CD4-positive, alpha-beta T cell treated with Interleukin-1 beta for 1 hour (primary cell): ENCODE measurements around the gene LUZP2.
"Not testable (repeated sequence)": the region's sequence is repeated elsewhere in the genome, so short reads cannot be mapped to it uniquely, and the experiment has no call there.

Experiments used
- DNase-seq, 2 donors: peaks; one replicate each; pipeline ENCODE4 v3.0.0-alpha.2; 2020 to 2022

LUZP2 gene

DNA sequence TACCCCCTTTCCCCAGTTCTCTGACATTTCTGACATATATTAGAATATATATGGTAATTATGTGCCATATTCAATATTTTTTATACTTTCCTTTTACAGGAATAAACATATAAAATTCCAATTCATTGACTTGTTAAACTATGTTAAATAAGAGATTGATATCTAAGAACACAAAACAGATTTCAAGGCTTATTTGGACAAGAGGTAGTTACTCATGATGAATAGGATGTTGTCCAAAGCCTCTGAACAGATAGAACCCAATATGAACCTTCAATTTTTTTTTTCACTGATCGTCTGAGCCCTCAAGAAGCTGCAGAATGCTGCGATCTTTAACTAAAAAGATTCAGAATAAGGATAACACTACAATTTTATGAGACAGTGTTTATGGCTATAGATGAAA lies 340.3 kb downstream of the LUZP2 start:
- no peak for DNase-seq

GRCh38 chr11:24842308-24842707 lies 345.5 kb downstream of the LUZP2 start:
- DNase-seq, result no peak

GRCh38 chr11:24844406-24844805 lies 347.6 kb downstream of the LUZP2 start:
- no peak for DNase-seq

DNA sequence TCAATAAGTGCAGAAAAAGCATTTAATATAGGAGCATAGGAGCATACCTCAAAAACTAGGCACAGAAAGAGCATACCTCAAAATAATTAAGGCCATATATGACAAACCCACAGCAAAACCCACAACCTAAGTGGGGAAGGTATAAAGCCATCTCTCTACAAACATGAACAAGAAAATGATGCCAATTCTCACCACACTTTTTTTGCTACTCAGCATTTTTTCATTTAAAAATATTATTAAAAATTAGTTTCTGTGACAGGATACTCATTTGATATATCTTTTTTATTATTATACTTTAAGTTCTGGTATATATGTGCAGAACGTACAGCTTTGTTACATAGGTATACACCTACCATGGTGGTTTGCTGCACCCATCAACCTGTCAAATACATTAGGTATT lies 352.0 kb downstream of the LUZP2 start:
- DNase-seq, result no peak

GRCh38 chr11:24855951-24856350 lies 359.1 kb downstream of the LUZP2 start:
- no peak for DNase-seq

- no peak for DNase-seq
These were observed 363.0 kb downstream of the LUZP2 start for GRCh38 chr11:24859801-24860300.

- no peak for DNase-seq
These were observed 364.6 kb downstream of the LUZP2 start for GRCh38 chr11:24861440-24861839.

DNA sequence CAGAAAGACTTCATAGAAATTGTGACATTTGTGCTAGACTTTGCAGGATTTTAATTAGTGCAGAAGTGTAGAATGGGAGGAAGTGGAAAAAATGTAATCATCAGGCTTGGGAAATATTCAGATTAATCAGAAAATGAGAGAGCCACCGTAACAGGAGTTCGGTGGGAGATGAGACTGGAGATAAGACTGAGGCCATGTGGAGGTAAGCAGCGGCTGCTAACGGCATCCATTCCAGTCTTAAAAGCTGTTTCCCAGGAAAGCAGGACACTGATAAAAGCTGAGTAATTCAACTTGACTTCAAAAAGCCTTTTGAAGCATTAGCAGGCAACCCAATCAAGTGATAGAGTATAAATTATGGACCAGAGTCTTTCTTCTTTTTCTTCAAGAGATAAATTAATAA lies 369.9 kb downstream of the LUZP2 start:
- DNase-seq, result no peak

- no peak for DNase-seq
These were observed 373.2 kb downstream of the LUZP2 start for GRCh38 chr11:24870048-24870447.

DNA sequence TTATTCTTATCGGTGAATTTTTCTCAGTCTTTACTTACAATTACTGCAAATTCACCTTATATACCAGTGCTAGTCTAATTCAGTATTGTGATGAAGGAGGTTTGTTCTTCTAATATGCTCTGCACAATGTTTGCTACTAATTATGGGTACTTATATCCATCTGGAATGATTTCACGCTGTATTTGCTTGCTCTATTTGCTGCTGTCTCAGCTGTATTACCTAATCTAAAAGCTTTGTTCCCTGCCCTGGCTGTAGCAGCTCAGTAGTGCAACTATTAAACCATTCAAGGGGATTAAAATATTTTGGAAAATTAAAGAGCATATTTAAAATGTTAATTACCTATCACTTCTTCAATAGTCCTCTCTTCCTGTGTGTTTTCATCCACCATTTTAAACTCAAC lies 375.3 kb downstream of the LUZP2 start:
- no peak for DNase-seq

DNA sequence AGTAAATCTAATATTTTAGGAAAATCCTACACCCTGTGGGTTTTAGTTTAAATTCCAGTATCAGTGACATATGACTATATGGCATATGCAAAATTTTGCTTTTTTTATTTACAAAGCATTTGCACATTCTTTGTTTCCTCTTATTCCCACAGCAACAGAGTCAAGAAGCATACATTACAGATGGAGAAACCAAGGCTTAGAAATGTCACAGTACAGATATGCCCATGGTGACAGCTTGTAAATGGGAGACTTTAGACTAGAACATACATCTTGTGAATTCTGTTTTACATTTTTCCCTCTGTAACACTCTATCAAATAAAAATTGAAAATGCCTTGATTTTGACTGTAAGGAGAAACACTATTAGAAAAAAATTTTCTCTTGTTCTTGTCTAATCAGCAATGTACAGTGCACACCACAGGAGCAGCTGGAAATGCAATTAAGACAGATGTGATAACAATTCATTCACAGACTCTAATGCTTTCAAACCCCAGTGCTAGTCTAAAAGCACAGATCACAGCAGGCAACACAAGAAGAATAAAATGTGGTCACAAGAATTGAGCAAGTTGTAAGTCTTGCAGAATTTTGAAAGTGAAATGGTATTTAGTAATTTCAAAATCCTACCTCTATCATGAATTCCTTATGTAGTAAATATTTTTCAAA lies 375.9 kb downstream of the LUZP2 start:
- DNase-seq, result no peak

DNA sequence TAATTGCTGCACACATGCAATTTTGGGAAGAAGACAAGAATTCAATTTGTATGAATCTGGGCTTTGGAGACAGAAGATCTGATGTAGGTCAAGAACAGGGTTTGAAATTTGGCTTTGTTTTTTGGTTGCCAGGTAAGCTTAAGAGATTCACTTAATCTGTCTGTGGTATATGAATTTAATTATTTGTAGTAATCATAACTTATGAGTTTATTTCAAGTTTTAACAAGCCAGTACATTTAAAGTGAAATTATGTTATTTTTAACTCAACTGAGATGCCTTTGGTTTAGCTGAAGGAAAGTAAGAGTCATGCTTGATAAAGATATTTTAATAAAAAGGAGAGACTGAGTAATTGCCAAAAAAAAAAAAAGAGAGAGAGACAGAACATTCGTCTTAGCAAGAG lies 384.1 kb downstream of the LUZP2 start:
- DNase-seq, result no peak

- DNase-seq, result no peak
These were observed 388.8 kb downstream of the LUZP2 start for GRCh38 chr11:24885580-24886173.

GRCh38 chr11:24886880-24887619 lies 390.2 kb downstream of the LUZP2 start:
- DNase-seq, result no peak

DNA sequence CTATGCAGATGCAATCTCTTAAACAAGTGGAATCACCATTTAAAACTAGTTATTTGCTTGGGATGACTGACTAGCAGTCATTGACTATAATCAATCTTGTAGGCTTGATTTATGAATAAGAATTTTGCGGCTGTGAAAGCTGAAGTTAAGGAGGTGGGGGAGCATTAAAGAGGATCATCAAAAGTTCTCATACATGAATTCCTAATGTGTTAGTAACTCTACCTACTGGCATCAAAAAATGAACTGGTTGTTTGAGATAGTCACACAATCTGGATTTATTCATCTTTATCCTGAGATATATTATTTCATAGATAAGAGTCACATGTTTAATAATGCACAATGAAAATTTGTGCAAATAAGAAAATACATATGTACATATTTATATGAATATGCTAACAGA lies 393.6 kb downstream of the LUZP2 start:
- no peak for DNase-seq

- DNase-seq, result not testable (repeated sequence)
These were observed 395.1 kb downstream of the LUZP2 start for GRCh38 chr11:24891845-24892492.

GRCh38 chr11:24896118-24896835 lies 399.4 kb downstream of the LUZP2 start:
- no peak for DNase-seq

- no peak for DNase-seq
These were observed 403.7 kb downstream of the LUZP2 start for GRCh38 chr11:24900514-24900913.

DNA sequence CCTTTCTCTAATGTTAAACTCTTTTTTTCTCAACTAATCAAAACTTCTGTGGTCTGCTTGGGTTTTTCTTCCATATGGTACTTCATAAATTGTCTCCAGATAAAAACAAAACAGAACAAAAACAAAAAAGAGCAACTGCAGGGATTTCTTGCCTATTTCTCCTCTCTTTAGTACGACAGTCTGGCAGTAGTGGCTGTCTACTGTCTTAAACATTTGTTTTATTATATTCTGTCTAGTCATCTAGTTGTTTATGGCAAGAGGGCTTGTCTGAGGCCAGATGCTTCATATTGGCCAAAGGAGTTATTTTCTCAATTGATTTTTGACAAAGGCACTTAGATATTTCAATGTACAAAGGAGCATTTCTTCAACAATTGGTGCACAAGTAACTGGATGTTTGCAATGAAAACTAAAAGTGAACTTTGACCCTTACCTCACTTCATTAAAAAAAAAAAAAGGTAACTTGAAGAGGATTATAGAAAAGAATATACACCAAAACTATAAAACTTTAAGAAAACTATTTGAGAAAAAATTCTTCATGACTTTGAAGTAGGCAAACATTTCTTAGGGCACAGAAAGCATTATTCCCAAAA lies 404.2 kb downstream of the LUZP2 start:
- no peak for DNase-seq

- DNase-seq, result no peak
These were observed 406.7 kb downstream of the LUZP2 start for GRCh38 chr11:24903555-24903954.

DNA sequence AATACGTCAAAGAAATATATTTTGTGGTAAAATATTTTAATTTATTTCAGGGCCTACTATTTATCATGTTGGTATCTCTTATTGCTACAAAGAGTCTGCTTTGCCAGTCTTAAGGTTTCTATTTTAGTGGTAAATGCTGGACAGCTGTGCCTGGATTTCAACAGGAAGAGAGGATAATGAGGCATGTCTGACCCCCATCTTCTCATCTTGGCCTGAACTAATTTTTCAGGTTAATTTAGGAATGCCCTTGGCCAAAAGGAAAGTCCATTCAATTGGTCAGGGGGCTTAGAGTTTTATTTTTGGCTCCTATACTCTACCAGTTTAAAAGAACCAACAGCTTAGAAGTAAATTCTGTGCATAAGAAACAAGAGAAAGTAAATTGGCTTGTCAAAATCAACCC lies 428.2 kb downstream of the LUZP2 start:
- DNase-seq, result no peak
